Measurements from ENCODE around the gene SH3RF3.

Gene SH3RF3

DNA sequence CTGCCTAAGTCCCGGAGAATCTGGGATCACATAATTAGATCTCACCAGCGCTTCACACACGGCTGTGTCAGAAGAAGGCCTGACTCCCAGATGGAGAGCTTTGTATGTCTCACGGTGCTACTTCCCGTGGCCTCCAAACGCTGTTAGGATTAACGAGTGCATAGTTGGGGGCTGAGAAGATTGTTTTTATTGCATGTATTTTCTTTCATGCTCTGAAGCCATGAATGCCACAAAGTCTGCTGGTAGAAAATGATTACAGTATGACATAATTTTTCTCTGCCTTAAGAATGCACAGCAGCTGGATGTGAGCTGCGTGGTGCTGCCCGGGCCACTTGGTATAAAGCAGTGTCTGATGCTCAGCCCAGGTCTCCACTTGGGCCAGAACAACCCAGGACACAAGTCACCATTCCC, 318.3 kb downstream of the SH3RF3 start:
- DNase-seq: no peak

GRCh38 chr2:109447776-109448175, 318.8 kb downstream of the SH3RF3 start:
- DNase-seq: no peak

GRCh38 chr2:109448207-109448606, 319.2 kb downstream of the SH3RF3 start:
- no peak for DNase-seq

DNA sequence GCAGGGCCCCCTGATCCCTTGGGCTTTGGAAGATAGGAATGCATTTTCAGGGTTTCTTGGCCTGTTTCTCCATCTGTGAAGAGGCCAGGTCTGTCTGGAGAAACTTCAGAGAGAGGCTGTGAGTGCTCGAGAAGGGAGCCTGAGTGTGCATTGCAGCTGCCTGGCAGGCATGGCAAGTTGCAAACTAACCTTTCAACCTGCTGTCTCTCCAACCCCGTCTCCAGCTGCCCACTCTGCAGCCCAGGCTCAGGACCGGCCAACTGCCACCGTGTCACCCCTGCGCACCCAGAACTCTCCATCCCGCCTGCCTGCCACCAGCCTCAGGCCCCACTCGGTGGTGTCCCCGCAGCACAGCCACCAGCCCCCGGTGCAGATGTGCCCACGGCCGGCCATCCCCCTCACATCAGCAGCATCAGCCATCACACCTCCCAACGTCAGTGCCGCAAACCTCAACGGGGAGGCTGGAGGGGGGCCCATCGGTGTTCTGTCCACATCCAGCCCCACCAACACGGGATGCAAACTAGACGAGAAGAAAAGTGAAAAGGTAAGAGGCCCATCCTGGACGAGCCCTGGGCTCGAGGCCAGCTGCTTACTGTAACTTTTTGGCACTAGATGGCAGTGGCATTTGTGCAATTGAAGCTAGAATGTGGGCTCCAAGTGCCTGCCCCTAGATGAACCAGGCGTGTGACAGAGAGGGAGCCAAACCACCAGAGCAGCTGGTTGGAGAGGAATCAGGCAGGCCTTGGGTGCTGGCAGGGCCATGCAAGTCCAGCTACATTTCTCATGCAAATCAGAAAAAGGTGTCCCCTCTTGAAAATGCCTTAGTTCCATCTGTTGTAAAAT, 320.2 kb downstream of the SH3RF3 start:
- no peak for DNase-seq

GRCh38 chr2:109450574-109451273, 321.7 kb downstream of the SH3RF3 start:
- no peak for DNase-seq

GRCh38 chr2:109451671-109452070, 322.7 kb downstream of the SH3RF3 start:
- no peak for DNase-seq

- no peak for DNase-seq
Observed at GRCh38 chr2:109452318-109453305, 323.6 kb downstream of the SH3RF3 start.

GRCh38 chr2:109453371-109453995, 324.5 kb downstream of the SH3RF3 start:
- DNase-seq: no peak

DNA sequence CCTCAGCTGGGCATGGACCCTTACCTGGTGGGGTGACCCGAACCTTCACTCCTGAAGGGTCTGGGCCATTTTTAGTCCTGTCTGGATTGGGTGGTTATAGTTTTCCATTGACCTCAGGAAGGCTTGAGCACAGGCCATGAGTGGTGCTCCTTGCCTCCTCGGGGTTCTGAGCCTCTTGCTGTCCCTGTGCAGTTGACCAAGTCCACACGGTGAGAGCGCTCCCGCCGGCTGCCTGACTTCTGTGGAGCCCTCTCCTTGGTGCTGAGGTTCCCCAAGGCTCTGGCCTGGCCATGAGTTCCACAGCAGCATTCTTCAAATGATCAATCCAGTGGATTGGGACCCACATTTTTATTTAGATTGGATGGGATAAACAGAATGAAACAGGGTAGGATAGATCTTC, 325.3 kb downstream of the SH3RF3 start:
- no peak for DNase-seq

DNA sequence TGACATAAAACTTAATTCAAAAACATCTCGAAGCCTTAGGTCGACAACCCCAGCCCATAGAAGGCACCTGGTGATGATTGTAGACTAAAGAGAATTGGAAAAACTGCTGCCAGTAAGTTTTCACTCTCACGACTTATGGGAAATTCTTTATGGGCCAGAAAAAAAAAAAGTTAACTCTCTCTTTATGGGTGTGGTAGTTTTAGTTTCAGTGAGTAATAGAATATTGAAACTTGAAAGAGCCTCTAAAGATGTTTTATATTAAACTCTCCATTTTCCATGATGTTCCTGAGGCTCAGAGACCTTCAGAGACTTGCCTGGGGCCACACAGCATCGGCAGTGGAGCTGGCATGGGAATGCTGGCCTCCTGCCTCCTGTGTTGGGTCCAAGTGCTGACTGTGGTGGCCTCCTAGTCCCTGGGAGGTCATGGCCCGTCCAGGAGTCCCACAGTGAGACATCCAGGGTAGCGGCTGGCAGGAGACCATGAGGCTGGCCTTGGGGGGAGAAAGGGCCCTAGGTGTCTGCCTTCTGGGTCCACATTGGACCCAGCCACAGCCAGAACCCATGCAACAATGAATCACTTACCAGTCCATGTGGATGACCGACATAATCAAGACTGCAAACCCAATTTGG, 325.9 kb downstream of the SH3RF3 start:
- DNase-seq: no peak

DNA sequence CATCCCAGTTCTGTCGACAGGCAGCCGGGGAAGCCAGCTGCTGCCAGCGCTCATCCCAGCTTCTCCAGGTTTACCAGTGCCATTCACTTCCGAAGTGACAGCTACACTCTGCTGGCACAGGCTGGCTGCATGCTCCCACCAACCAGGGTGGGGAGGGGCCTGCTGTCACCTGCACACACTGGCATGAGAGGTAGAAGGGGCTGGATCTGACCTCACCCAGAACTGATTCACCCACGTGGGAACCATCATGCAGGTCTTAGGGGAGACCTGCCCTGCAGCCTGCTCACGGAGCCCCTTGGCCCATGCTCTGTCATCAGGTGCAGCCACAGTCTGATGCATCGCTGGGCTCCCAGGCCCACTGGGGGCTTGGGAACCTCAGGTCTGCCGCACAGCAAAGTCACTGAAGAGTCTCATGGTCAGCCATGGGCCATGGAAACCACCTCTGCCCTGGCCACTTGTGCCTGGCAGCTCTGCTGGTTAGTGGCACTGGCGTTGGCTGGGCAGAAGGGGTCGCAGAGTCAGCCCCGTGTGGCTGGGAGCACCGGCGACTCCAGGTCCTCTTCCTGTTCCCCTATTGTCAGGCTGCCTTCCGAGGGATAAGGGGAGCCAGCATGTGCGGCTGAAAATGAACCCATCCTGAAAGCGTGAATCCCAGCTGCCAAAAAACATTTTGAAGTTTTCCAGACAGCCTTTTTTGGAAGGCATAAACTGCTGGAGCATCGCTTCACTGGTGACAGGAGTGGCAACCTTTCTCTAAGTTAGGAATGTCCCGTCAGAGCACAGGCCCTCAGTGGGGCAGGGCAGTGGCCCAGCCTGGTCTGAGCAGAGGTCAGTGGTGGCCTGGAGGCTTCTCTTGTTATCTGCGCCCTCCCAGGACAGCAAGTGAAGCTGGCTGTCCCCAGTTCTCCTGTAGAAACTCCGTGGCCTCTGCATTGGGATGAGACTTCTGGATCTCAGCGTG, 327.0 kb downstream of the SH3RF3 start:
- no peak for DNase-seq

DNA sequence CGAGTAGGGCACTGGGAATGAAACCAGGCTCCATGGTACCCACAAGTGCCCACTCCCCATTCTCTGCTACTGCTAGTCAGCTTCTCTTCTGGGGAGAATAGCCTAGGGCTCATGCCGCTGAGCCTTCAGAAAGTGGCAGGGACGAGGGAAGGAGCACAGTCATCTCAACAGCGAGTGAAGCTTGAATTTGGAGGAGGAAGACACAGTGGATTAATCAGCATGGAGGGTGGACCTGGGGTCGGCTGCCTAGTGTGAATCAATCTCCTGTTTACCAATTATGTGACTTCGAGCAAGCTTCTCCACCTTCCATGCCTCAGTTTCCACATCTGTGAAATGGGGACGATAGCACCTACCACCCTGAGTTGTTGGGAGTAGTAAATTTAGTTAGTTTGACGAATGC, 327.8 kb downstream of the SH3RF3 start:
- DNase-seq: no peak

DNA sequence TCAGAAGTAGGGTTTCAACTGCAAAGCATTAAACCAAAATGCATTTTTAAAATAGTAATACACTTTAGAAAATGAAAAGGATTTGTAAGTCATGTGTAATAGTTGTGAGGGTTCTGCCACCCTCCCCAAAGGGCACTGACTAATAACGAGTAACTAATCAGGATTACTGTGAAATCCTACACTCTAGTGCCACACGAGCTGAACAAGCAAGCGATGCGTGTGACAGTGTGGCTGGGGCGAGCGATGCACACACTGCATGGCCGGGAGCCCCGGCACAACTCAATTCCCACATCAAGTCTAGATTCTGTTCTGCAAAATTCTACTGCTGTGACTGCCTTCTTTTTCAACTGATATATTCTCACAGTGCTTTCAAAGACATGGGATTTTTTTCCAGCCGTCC, 328.4 kb downstream of the SH3RF3 start:
- DNase-seq: no peak

DNA sequence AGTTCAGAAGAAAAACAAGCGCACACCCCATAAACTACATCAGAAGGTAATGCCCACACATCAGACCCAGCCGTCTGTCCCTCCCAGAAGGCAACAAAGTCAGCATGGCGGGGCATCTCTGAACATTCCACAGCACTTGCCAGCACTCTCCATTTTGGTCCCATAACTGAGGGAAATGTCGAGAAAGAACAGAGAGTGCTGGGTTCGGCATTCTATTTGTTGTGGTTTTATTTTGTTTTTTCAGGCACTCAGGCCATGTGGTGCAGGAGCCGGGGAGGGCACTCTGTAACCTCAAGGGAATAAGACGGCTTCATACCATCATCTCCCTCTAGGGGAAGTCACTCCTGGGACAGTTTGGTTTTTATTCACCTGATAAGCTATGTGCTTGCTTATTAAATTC, 328.8 kb downstream of the SH3RF3 start:
- DNase-seq: no peak

DNA sequence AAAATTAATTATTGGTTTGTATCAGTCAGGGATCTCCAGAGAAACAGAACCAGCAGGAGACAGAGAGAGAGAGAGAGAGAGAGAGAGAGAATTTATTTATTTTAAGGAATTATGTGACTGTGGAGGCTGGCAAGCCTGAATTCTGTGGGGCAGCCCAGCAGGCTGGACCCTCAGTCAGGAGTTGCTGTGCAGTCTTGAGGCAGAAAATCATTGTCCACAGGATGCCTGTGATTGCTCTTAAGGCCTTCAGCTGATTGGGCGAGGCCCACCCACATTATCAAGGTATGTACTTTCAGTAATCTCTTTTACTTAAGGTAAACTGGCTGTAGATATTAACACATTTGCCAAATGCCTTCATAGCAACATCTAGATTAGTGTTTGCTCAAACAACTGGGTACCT, 329.5 kb downstream of the SH3RF3 start:
- DNase-seq: no peak

- no peak for DNase-seq
Observed at GRCh38 chr2:109459485-109459884, 330.5 kb downstream of the SH3RF3 start.

DNA sequence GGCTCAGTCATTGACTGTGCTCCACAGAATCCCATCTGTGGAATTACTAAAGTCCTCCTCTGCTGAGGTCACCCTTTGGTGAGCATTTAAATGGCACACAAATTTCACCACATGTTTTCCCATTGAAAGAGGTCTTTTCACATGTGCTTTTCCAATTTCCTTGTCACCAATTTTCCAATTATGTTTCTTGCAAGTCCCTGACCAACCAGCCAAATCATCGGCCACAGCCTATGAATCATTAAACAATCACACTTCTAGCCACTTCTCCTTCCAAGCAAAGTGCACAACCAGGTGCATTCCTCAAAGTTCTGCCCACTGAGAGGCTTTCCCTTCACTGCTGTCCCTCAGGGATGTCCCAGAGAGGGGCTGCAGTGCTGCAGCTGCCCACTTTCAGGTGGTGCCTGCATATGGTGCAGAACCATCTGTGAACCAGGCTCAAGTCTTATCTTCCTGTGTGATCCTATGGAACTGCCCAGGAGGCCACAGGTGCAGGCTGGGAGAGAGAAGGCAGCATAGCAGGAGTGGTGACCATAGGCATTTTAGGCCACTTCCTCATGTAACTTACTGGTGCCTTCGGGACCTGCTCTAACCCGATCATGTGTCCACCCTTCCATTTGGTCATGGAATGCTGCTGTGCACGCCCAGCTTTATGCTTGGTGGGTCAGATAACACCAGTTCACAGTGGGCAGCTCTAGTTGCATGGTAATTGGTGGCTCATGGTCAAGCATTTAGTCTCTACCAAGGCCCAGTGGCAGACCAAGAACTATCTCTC, 331.7 kb downstream of the SH3RF3 start:
- DNase-seq: no peak

DNA sequence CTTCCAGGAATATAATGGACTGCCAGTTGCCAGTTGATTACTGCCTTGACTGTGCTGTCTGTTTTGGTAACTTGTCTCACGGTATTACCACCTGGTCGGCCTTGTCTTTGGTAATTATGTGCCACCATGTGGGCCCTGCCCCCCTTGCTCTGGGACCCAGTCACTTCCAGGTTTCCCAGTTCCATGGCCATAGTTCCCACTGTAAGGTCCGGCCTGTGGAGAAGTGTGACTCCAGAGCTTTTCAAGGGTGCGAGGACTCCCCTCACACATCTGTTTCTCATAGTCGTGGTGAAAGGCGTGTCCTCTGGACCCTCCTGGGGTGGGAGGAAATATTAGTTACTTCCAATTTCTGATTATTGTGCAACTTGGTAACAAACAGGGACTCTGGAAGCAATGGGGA, 334.2 kb downstream of the SH3RF3 start:
- no peak for DNase-seq

DNA sequence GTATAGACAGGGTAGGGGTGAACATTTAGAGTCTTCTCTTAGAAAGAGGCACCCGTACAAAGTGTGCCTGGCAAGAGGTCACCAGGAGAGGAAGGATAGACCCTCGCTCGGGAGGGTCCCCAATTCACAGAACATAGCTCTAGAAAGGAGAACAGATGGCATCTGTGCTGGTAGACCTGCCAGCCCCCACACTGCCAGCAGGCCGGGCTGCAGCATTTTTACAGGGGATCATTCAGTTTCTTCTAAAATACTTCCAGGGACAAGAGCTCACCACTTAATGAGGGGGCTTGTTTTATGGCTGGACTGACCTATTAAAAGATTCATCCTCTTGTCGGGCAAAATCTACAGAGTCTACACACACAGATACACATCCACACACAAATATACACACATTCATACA, 334.9 kb downstream of the SH3RF3 start:
- DNase-seq: no peak
